Colonic mucosa (tissue), 4 donors: ENCODE measurements around the gene PKHD1. TPM values are rescaled to one million over a fixed set of nuclear protein-coding genes. Genes with fewer than 3 reads are reported as not detected.

Experiments used
- DNase-seq: peaks from one replicate; pipeline ENCODE4 v3.0.0-alpha.2; 2020
- H3K27ac ChIP-seq: fragments of 200-600 bp; one replicate; pipeline ENCODE4 v1.8.0; 2021
- H3K27me3 ChIP-seq: fragments of 200-600 bp; one replicate; pipeline ENCODE4 v1.8.0; 2021
- H3K36me3 ChIP-seq: fragments of 200-600 bp; one replicate; pipeline ENCODE4 v1.8.0; 2021
- H3K4me1 ChIP-seq: fragments of 200-600 bp; one replicate; pipeline ENCODE4 v1.8.0; 2021; ENCODE audit warnings: mild to moderate bottlenecking
- H3K4me3 ChIP-seq: fragments of 200-600 bp; one replicate; pipeline ENCODE4 v1.8.0; 2021
- H3K9ac ChIP-seq, 2 donors: one replicate each; pipeline ENCODE4 v1.7.0; 2013; ENCODE audit warnings: control low read depth in 2 of 2, low read depth in 2 of 2, low read length in 2 of 2
- H3K9me3 ChIP-seq: fragments of 200-600 bp; one replicate; pipeline ENCODE4 v1.8.0; 2021
- CTCF ChIP-seq: fragments of 200-600 bp; IDR thresholded peaks from one replicate; pipeline ENCODE4 v1.8.0; 2022; ENCODE audit warnings: antibody characterized with exemption, mild to moderate bottlenecking
- intact Hi-C: fragments of 100-400 bp; cut with DNase I; formaldehyde crosslinking; loops from one replicate; pipeline ENCODE4 v1.14.1; 2022
- total RNA-seq, 2 donors: library from RNA; stranded (reverse); fragmentation: NEBNext Ultra II Directional in 1 of 2; extraction: Animal tissue kit (Norgen Biotek cat#: 25700) in 1 of 2; gene quantifications; one replicate each; pipeline ENCODE4 v1.2.1, GENCODE V29; 2021
- donor health status: healthy.
- donor health status: DM: no; HTN: no; CAD: no.
- donor health status: DM: no; HTN: no; CAD: no.

PKHD1 gene
- total RNA-seq, 2 donors from 2014 or later, result 0.08 to 0.10 TPM

GRCh38 chr6:51565472-51565871 is 521.9 kb downstream of the PKHD1 start:
- Histone ChIP-seq H3K9me3 (no peaks in the 10 kb centered on the region), H3K27me3 (no peaks in the 10 kb centered on the region), H3K4me1 (no peaks in the 10 kb centered on the region), H3K27ac (no peak overlapping the region), H3K36me3 (no peaks in the 10 kb centered on the region), H3K4me3 (no peak overlapping the region), H3K9ac (no peak overlapping the region)
- DNase-seq, result no peak
- TF ChIP-seq CTCF, result no peak
- intact Hi-C loops, result no loop called here

Other genes with a start within 250 kb of the PKHD1 start
- gene IL17A, start 98.8 kb upstream of the PKHD1 start, total RNA-seq, result not detected
- under 1 TPM in 1 of 2 donors, not detected in 1; 0.32 TPM for gene IL17F, start 156.9 kb upstream of the PKHD1 start, total RNA-seq
- 100 to 1,000 TPM in 1 of 2 donors, 10 to 100 TPM in 1; 28.9 to 117 TPM for gene MCM3, start 197.1 kb upstream of the PKHD1 start, total RNA-seq